ENCODE measurements around the gene FFAR4.

Gene FFAR4

DNA sequence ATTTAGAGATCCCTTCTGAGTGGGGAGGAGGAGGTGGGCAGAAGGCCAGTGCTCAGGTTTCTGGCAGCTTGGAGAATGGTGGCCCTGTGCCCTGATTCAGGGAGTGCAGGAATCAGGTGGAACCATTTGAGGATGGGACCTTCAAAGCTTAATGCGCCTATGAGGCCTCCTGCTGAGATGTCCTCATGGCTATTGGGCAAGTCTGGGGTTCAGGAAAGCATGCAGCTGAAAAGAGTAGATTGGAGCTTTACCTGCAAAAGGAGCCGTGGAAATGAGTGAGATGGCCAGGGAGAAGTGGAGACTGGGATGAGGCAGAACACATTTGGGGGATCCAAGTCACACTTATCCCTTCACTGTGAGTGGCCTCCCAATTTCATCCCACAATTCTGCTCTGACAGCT, 6.1 kb downstream of the FFAR4 start:
- no peak for DNase-seq (ENCODE audit: low spot score)

DNA sequence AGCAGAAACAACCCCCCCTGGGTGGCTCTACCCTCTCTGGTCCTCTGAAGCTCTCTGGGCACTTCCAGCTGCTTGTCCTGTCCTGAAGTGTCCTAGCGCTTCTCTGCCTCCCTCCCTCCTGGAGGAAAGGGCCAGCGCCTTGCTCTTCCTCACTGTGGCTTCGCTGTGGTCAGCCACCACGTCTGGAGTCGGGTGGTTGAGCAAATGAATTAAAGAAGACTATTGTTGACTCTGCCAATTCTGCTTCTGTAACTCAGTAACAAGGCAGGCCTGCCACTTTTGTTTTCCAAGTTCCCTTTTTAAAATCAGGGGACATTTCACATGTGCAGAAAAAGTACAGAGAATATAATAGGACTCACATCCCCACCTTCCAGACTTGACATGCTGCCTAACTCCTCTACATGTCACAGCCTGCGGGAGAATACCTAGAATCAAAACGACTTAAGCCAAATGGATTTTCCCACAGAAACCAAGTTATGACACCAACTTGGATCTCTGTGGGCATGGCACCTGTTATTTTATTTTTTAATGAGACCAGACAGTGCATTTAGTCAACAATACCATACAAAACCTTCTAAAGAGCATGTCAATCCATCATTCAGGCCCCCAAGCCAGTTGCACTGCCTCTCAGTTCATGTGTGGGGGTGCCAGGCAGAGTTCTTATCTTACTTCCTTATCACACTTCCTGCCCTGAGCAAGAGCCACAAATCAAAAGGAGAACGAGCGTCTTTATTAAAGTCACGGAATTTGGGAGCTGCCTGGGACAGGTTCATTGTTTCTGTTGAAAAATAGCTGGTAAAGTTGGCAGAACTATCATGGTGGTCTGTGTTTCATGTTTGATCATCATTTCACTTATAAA, 6.8 kb downstream of the FFAR4 start:
- DNase-seq (ENCODE audit: low spot score), result no peak

DNA sequence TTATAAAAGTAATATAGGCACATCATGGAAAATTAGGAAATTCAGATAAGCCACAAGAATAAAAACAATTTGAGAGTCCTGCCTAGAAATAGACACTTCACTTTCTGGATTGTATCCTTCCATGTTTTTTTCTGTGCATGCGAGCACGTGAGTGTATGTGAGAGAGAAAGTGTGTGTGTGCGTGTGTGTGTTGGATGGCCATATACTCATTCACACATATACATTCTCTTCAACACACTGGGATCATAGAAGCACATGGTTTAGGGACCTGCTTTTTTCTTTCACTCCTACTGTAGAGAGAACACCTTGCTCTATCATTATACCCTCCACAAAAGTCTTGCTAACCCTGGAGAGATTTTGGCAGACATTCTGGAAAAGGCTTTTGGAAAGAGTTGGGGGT, 7.5 kb downstream of the FFAR4 start:
- DNase-seq (ENCODE audit: low spot score), result no peak

DNA sequence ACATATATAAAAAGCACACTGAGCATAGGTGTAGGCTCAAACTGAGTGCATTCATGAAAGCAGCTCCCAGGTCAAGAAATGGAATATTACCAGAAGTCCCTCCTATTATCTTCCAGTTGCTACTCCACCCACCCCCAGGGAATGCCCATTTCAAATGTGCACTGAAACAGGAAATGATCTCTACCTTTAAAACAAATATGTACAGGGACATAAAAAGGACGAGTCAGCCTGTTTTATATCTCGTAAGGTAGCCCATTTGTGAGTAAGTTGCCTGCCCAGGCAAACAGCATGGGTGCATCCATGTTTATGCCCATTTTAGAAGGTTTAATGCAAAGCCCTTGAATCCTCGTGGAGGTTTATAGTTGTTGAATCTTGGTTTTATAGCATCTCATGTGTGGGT, 10.4 kb downstream of the FFAR4 start:
- no peak for DNase-seq (ENCODE audit: low spot score)

DNA sequence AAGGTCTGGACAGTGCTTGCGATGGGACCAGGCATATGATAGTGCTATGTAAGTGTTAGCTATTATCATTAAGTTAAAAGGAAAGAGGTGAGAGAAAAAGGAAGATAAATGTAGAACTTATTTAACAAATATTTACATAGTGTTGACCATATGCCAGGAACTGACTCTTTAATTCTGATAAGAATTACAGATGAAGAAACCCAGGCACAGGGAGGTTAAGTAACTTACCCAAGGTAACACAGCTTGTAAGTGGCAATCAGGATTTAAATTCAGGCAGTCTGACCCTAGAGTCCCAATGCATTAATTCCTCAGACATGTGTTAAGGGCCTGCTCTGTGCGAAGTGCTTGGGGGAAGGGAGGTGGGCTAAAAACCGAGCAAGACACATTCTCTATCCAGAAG, 11.1 kb downstream of the FFAR4 start:
- no peak for DNase-seq (ENCODE audit: low spot score)

DNA sequence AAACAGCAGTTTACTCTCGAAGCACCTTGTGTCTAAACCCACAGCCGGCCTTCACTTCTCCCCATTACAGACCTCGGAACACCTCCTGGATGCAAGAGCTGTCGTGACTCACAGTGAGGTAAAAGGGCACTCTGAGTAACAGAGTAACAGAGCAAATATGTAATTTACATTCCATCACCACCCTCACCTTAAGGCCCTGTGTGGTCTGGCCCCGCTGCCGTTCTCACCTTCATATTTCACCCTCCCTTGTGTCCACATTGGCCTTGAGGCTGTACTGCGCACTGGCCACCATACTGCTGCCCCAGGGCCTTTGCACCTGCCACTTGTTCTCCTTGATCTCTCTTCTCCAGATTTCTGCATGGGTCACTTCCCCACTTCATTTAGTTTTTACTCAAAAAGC, 12.6 kb downstream of the FFAR4 start:
- no peak for DNase-seq (ENCODE audit: low spot score)

DNA sequence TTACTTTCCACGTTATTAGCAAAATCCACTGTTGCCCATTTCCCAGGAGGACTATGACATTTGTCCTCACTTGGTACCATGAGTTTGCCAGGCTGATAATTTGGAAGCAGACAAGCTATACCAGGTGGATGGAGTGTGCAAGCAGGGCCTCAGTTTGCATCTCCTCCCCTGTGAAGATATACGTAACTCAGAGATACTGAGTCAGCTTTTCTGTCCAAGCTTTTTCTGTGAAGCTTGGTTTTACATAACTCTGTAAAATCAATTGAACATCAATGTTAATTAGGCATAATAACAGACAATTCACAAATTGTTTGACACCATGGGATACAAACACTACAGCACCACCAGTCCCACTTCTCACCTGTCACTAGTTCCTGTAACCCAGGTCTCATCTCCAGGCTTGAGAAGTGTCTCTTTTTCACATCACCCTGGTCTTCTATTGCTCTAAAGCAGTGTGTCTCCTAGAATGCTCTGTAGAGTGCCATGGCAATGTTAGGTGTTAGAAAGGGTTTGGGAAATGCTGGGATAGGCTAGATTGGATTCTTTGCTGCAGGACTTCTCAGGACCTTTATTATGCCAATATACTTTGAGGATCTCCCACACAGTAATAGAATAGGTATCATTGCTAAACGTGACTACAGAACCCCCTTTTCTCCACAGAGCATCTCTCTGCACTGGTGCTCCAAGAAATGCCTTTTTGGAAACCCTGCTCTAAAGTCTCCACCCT, 13.7 kb downstream of the FFAR4 start:
- no peak for DNase-seq (ENCODE audit: low spot score)

DNA sequence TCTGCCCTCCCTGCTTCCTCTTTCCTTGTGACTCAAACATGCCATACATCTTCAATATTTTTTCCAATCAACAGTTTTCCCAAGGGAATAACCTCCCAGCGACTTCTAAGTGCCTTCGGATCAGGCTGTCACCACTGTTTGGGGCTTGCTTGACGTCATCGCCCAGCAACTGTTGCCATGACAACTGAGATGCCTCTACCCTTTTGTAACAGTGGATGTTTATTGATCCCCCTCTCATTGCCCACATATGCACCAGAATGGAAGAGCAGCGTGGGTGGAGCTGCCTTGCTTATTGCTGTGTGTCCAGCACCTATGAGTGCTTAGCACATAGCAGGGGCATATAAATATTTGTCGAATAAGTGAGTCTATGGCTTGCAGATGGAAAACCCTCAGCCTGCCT, 14.4 kb downstream of the FFAR4 start:
- no peak for DNase-seq (ENCODE audit: low spot score)

DNA sequence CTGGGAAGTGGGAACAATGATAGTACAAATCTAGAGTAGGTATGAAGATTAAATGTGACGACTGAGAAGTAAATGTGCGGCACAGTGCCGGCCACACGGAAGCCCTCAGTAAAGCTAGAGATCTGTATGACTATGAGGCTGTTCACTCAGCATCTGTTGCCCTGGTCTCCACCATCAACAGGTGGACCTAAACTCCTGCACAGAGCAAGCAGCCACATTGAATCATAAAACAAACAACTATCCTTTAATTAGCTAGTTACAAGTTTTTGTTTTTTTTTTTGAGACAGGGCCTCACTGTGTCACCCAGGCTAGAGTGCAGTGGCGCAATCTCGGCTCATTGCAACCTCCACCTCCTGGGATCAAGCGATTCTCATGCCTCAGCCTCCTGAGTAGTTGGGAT, 18.0 kb downstream of the FFAR4 start:
- DNase-seq (ENCODE audit: low spot score), result no peak

DNA sequence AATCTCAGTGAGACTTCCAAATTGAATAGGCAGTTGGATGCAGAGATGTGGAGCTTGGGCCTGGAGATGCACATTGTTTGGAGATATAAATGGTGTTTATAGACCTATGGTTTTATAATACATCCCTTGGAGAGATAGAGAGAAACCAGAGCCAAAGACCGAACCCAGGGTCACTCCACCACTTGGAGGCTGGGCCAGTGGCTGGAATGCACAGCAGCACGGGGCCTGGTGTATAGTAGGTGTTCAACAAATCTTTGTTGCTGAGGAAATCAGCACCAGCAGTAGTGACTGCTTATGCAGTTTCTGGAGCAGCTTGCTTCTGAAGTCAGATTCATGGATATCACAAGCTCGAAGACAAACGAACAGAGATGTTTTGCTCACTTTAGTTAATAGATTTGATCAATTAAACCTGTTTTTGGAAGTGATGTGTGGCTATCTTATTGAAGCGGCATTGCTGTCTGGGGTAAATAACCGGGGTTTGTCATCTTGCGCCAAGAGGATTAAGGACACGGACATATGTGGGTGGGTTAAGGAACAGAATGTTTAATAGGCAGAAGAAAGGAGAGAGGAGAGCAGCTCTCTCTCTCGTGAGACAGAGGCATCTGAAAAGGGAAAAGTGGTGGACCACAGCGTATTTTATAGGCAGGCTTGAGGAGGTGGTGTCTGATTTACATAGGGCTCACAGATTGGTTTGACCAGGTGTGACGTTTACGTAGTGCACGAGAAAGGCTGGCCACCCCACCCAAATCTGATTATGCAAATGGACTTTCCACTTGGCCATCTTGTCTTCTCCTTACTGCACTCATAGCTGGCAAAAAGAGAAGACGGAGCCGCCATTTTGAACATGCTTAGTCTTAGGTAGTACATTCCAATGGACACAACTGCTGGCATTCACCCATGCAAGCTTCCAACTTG, 23.4 kb downstream of the FFAR4 start:
- no peak for DNase-seq (ENCODE audit: low spot score)

DNA sequence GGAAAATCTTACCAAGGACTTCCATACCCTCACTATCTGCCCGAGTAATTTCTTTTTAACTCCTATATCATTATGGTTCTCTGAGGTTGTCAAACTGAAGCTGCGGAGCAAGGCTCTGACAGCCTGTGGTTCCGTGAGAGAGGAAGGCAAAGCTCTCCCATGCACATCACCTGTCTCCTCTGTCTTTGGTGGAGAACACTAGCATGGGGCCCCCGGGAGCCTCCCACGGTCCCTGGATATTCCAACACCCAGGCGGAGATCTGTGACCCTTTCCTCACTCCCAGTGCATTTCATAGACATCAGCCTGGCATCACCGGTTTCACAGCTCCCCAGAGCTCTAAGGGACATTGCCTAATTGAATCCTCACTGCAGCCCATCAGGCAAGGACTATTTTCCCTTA, 24.2 kb downstream of the FFAR4 start:
- no peak for DNase-seq (ENCODE audit: low spot score)

DNA sequence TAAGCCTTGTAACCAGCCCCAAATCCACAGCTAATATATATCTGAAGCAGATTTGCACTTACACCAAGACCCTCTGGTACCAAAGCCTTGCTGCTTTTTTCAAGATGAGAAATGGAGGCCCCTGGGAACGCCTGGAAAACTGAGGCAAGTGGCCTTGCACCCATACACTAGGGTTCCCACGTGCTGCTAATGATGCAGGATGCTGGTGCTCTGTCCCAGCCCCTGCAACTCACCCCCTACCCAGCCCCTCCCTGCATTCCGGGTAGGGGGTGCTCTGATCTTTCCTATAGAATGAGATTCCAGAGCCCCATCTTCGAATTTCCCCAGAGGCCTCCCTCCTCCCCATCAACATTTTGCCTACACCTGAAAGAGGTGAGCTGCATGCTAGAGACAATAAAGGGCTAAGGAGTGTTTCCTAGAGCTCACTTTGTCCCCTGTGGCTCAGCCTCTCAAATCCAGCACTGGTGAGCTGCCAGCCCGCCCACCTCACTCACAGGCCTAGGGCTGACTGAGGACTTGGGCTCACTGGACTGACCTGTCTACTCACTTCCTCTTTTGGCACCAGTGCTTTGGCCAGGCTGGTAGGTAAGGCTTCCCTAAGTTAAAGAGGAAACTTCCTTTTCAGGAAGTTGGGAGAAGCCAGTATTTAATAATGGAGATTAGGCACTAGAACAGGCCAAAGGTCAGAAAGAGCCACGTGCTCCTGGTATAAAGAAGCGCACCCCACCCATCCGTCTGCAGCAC, 24.8 kb downstream of the FFAR4 start:
- DNase-seq (ENCODE audit: low spot score), result no peak

DNA sequence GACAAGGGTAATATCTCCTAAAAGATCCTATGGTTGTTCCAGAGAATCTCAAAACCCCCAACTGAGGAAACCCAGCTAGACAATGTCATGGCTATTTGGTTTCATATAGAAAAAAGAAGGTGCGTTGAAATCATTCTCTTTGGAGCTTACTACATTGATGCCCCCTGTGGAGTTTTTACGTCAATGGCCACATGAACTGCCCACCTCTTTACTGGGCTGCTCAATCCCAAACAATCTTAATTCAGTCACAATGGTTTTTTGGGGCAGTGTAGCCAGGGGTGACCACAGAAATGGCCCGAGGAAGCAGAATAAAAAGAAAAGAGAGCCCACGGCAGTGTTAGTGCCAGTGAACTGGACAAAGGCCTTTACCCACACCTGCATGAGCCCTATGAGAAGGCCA, 26.8 kb downstream of the FFAR4 start:
- no peak for DNase-seq (ENCODE audit: low spot score)

DNA sequence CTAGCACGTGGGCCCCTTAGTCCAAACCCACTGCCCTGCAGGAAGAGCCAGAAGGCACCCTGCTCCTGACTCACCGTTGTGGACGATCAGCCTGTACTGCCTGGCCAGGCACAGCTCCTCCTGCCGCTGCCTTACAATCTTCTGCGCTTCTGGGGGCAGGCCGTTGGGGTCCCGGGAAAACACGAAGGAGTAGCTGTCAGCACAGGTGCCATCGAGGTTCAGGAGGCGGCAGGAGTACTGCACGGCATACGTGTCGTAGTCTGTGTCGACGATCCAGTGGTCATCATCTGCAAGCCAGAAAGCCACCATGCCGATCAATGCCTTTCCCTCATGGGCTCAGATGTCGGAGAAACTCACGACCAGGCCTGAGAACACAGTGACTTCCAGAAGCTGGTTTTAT, 27.3 kb downstream of the FFAR4 start:
- no peak for DNase-seq (ENCODE audit: low spot score)

DNA sequence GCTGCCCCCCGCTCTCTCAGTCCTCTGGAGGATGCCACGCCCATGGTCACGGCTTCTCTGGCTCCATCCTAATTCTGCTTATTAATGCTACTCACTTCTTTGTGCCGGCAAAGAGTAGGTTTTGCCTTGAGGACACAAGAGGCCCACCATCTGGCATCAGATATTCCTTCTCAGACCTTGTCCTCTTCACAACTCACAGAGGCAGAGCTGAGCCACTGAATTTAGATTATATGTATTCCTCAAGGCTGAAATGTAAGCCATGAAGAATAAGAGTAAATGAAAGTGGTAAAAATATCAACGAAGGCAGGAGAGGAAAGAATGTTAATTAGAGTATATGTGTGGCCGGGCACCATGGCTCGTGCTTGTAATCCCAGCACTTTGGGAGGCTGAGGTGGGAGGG, 28.1 kb downstream of the FFAR4 start:
- DNase-seq (ENCODE audit: low spot score), result no peak

DNA sequence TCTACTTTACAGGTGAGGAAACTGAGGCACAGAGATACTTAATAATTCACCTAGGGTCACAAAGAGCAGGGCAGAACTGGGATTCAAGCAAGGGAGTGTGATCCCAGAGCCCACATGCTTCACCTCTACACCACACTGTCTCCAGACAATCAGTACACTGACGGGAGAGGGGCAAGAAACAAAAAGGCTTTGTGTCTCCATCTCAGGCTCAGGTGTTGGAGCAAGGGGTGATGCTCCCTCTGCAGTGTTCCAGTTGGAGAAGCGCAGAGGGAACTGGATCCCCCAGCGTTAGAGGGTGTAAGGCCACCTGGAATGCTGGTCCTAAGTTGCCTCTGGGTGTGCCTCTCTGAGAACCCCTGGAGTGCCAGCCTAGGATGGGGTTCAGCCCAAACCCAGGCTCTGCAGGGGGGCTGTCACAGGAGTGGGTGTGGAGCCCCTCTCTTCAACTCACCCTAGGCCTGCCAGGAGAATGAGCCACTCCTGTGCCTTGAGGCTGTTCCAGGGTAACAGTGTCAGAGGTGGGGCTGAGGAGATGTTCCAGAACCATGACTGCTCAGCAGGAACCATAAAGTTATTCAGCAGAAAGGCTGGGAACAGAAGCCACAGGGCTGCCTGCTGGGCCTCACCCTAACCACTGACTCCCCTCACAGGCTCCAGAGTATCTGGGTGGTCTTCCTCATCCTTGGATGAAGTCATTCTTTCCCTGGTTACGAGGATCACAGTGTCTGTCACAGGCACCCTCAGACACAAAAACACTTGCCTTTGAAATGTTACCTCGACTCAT, 29.1 kb downstream of the FFAR4 start:
- DNase-seq (ENCODE audit: low spot score), result no peak

DNA sequence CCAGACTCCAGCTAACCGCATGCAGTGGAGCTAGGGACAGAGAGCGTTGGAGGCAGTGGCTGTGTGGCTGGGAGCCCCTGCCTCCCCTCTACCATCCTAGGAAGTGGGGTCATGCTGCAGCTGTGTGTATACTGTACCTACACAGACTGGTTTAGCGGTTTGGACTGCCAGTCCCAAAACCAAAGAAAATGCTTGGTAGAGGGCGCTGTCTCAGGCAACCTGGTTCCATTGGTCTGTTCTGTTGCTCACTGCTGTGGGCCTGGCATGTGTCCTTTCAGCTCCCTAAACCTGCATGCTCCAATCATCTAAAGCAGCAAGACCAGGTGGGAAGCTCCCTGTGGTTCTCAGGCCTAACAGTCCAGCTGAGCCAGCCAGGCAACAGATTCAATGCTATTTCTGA, 30.1 kb downstream of the FFAR4 start:
- DNase-seq (ENCODE audit: low spot score), result no peak

DNA sequence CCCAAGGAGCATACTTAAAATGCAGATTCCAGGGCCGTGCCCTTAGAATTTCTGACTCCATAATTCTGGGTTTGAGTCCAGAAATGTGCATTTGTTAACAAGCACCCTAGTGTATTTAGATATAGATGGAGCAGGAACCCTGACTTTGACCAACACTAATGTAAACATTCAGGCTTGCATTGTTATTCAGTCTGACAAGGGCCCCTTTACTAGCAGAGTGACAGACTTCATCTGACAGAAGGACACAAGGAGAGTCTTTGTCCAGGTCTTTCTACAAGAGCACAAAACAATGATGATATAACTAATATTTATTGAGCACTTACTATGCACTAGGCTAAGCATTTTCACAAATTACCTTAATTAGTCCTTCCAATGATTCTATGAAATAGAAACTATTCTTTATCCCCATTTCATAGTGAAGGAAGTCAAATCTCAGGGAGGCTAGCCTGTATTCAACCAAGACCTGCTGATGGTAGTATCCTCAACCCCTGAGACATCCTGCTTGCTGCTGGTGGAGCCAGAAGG, 30.7 kb downstream of the FFAR4 start:
- DNase-seq (ENCODE audit: low spot score), result no peak

DNA sequence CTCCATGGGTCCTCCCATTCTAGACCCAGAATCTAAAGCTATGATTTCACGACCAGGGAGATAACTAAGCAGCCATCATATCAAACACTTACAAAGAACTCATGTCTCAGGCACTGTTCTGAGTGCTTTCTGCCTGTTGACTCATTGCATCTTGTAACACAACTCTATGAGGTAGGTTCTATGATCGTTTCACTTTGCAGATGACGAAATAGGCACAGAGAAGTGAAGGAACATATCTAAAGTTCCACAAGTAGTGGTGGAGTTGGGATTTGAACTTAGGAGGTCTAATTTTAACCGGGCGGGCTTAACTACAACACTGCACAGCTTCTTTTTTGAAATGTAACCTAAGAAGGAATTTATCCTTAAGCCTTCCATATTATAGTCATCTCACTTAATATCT, 31.7 kb downstream of the FFAR4 start:
- no peak for DNase-seq (ENCODE audit: low spot score)

DNA sequence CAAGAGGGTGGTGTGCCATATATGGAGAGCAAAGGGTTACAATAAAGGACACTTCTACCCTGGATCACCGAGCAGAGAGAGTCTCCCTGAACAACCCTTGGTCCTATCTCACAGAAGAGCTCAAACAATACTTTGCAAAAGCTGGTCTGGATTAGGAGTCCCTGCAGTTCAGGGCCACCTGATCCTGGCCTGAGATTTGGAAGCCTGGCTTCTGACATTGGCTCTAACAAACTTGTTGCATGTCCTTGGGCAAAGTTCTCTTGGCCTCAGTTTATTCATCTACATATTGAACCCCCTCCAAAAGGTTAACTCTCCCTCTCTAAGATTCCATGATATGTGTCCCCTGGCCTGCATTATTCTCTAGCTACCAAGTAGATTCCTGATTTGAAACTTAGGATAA, 32.9 kb downstream of the FFAR4 start:
- no peak for DNase-seq (ENCODE audit: low spot score)

DNA sequence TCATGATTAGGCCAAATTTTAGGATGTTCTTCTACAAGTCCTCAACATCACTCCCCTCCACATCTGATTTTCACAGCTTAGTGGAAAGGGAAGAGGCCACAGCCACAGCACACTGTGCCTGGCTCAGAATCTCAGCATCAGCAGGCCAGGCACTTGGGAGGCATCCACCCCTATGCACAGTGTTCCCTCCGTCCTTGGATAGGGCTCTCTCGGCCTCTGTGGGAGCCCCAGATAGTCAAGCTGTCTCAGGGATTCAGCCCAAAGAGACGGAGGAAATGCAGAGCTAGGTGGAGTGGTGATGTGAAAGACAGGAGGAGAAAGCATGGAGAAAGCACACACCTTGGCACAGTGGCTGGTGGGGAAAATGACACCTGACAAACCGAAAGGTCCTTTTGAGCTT, 33.3 kb downstream of the FFAR4 start:
- DNase-seq (ENCODE audit: low spot score), result no peak

Data from hematopoietic multipotent progenitor cell treated with erythropoietin and hydrocortisone succinate and interleukin-3 and kit ligand, for 15 days (in vitro differentiated cells).